Mucosa of rectum (tissue), 2 donors: ENCODE results near the gene AMPH.

Experiments used
- H3K27ac ChIP-seq, 2 donors: one replicate each; pipeline ENCODE4 v1.7.0; 2013; ENCODE audit warnings: inconsistent platforms in 2 of 2, low read depth in 2 of 2, low read length in 2 of 2
- H3K27me3 ChIP-seq, 2 donors: one replicate each; pipeline ENCODE4 v1.7.0; 2013; ENCODE audit warnings: low read length in 2 of 2; ENCODE audit not compliant: control insufficient read depth in 2 of 2, insufficient read depth in 2 of 2
- H3K36me3 ChIP-seq, 2 donors: one replicate each; pipeline ENCODE4 v1.7.0; 2013; ENCODE audit warnings: low read length in 2 of 2; ENCODE audit not compliant: control insufficient read depth in 2 of 2, insufficient read depth in 2 of 2
- H3K4me1 ChIP-seq, 2 donors: one replicate each; pipeline ENCODE4 v1.7.0; 2013; ENCODE audit warnings: low read length in 2 of 2, mild to moderate bottlenecking in 1 of 2; ENCODE audit not compliant: control insufficient read depth in 2 of 2, insufficient read depth in 2 of 2
- H3K4me3 ChIP-seq, 2 donors: one replicate each; pipeline ENCODE4 v1.7.0; 2013; ENCODE audit warnings: low read length in 2 of 2
- H3K9ac ChIP-seq, 2 donors: one replicate each; pipeline ENCODE4 v1.7.0; 2013; ENCODE audit warnings: low read length in 2 of 2, low read depth in 1 of 2, mild to moderate bottlenecking in 1 of 2
- H3K9me3 ChIP-seq, 2 donors: one replicate each; pipeline ENCODE4 v1.7.0; 2013; ENCODE audit warnings: low read length in 2 of 2; ENCODE audit not compliant: control insufficient read depth in 2 of 2
- donor health status: healthy.
- donor health status: Normal muscosa, but diverticular disease.

Gene AMPH

GRCh38 chr7:38512291-38512690, 118.9 kb downstream of the AMPH start:
- no peak overlapping the region for H3K27ac ChIP-seq
- H3K4me3 ChIP-seq = no peak overlapping the region
- no peaks in the 10 kb centered on the region for H3K9me3 ChIP-seq
- H3K36me3 ChIP-seq = no peaks in the 10 kb centered on the region
- H3K9ac ChIP-seq = no peak overlapping the region
- no peaks in the 10 kb centered on the region for H3K27me3 ChIP-seq
- H3K4me1 ChIP-seq = no peaks in the 10 kb centered on the region

- H3K9ac ChIP-seq = no peak overlapping the region
- no peak overlapping the region for H3K4me3 ChIP-seq
- no peaks in the 10 kb centered on the region for H3K27me3 ChIP-seq
- H3K27ac ChIP-seq = no peak overlapping the region
- no peaks in the 10 kb centered on the region for H3K36me3 ChIP-seq
- no peaks in the 10 kb centered on the region for H3K9me3 ChIP-seq
- no peaks in the 10 kb centered on the region for H3K4me1 ChIP-seq
Measured at GRCh38 chr7:38507384-38507783, 123.8 kb downstream of the AMPH start.

- Histone ChIP-seq H3K9ac (no peak overlapping the region), H3K27ac (no peak overlapping the region), H3K27me3 (no peaks in the 10 kb centered on the region), H3K9me3 (no peaks in the 10 kb centered on the region), H3K4me1 (no peaks in the 10 kb centered on the region), H3K4me3 (no peak overlapping the region), H3K36me3 (no peaks in the 10 kb centered on the region)
Measured at GRCh38 chr7:38506756-38507155, 124.4 kb downstream of the AMPH start.

- no peak overlapping the region for H3K9ac ChIP-seq
- H3K36me3 ChIP-seq = no peaks in the 10 kb centered on the region
- H3K27me3 ChIP-seq = no peaks in the 10 kb centered on the region
- H3K4me1 ChIP-seq = no peaks in the 10 kb centered on the region
- no peaks in the 10 kb centered on the region for H3K9me3 ChIP-seq
- no peak overlapping the region for H3K27ac ChIP-seq
- no peak overlapping the region for H3K4me3 ChIP-seq
Measured at GRCh38 chr7:38506004-38506403, 125.2 kb downstream of the AMPH start.

GRCh38 chr7:38504684-38505083, 126.5 kb downstream of the AMPH start:
- Histone ChIP-seq H3K9me3 (no peaks in the 10 kb centered on the region), H3K9ac (no peak overlapping the region), H3K27ac (no peak overlapping the region), H3K4me1 (no peaks in the 10 kb centered on the region), H3K4me3 (no peak overlapping the region), H3K36me3 (no peaks in the 10 kb centered on the region), H3K27me3 (no peaks in the 10 kb centered on the region)

GRCh38 chr7:38502848-38503247, 128.3 kb downstream of the AMPH start:
- no peaks in the 10 kb centered on the region for H3K27me3 ChIP-seq
- H3K9me3 ChIP-seq = no peaks in the 10 kb centered on the region
- H3K4me3 ChIP-seq = no peak overlapping the region
- no peak overlapping the region for H3K9ac ChIP-seq
- H3K36me3 ChIP-seq = no peaks in the 10 kb centered on the region
- H3K27ac ChIP-seq = no peak overlapping the region
- H3K4me1 ChIP-seq = no peaks in the 10 kb centered on the region

- Histone ChIP-seq H3K27me3 (no peaks in the 10 kb centered on the region), H3K4me3 (no peak overlapping the region), H3K27ac (no peak overlapping the region), H3K9ac (no peak overlapping the region), H3K36me3 (no peaks in the 10 kb centered on the region), H3K4me1 (no peaks in the 10 kb centered on the region), H3K9me3 (no peaks in the 10 kb centered on the region)
Measured at GRCh38 chr7:38502289-38502688, 128.9 kb downstream of the AMPH start.

- Histone ChIP-seq H3K36me3 (no peaks in the 10 kb centered on the region), H3K4me1 (no peaks in the 10 kb centered on the region), H3K27ac (no peak overlapping the region), H3K4me3 (no peak overlapping the region), H3K9ac (no peak overlapping the region), H3K9me3 (no peaks in the 10 kb centered on the region), H3K27me3 (no peaks in the 10 kb centered on the region)
Measured at GRCh38 chr7:38492010-38492409, 139.2 kb downstream of the AMPH start.

GRCh38 chr7:38482521-38482920, 148.7 kb downstream of the AMPH start:
- Histone ChIP-seq H3K4me3 (no peak overlapping the region), H3K27me3 (no peaks in the 10 kb centered on the region), H3K9ac (no peak overlapping the region), H3K27ac (no peak overlapping the region), H3K4me1 (no peaks in the 10 kb centered on the region), H3K9me3 (peaks cover 0 to 7% of the 10 kb centered on the region in 2 donors), H3K36me3 (no peaks in the 10 kb centered on the region)

GRCh38 chr7:38481401-38481800, 149.8 kb downstream of the AMPH start:
- Histone ChIP-seq H3K9ac (no peak overlapping the region), H3K4me3 (no peak overlapping the region), H3K4me1 (no peaks in the 10 kb centered on the region), H3K36me3 (no peaks in the 10 kb centered on the region), H3K9me3 (peaks cover 0 to 7% of the 10 kb centered on the region in 2 donors), H3K27ac (no peak overlapping the region), H3K27me3 (no peaks in the 10 kb centered on the region)

- no peak overlapping the region for H3K27ac ChIP-seq
- H3K9ac ChIP-seq = no peak overlapping the region
- no peaks in the 10 kb centered on the region for H3K27me3 ChIP-seq
- H3K4me1 ChIP-seq = no peaks in the 10 kb centered on the region
- no peak overlapping the region for H3K4me3 ChIP-seq
- peaks cover 0 to 3% of the 10 kb centered on the region in 2 donors for H3K9me3 ChIP-seq
- no peaks in the 10 kb centered on the region for H3K36me3 ChIP-seq
Measured at GRCh38 chr7:38478404-38478803, 152.8 kb downstream of the AMPH start.
